PC-3 (cell line): ENCODE results near the gene SPATS2. TPM values are rescaled to one million over a fixed set of nuclear protein-coding genes. Genes with fewer than 3 reads are reported as not detected.

Source experiments
- ATAC-seq: fragments of 200-7000 bp; cut with Tn5 transposase; 2 replicates; pipeline ENCODE4 v1.9.1; 2020; ENCODE audit warnings: mild to moderate bottlenecking, moderate library complexity
- BruUV-seq: library from RNA; stranded (reverse); fragments of 400-500 nt; replicated peaks from 2 replicates; lab custom pipeline; 2021; lab: Mats Ljungman, UMichigan
- CTCF ChIA-PET: fragments of 300-600 bp; sonication (Branson Sonifier 250); formaldehyde crosslinking; loops from one replicate; lab custom pipeline; 2022; ENCODE audit warnings: antibody characterized with exemption; lab: Charles Lee
- POLR2A ChIA-PET: fragments of 300-600 bp; sonication (Branson Sonifier 250); formaldehyde crosslinking; loops from one replicate; lab custom pipeline; 2022; ENCODE audit warnings: antibody characterized with exemption; ENCODE audit not compliant: unreplicated experiment; lab: Charles Lee
- DNase-seq: peaks from one replicate; pipeline ENCODE4 v3.0.0-alpha.2; 2015
- H2AFZ ChIP-seq: fragments of 300-600 bp; sonication (generic); 2 replicates; pipeline ENCODE4 v1.6.0; 2016; ENCODE audit warnings: antibody characterized with exemption, low read length
- H3F3A ChIP-seq: fragments of 300-600 bp; sonication (generic); one replicate; pipeline ENCODE4 v1.6.0; 2017; ENCODE audit warnings: antibody characterized with exemption, low read length, control low read depth, mild to moderate bottlenecking; ENCODE audit not compliant: unreplicated experiment
- H3K27ac ChIP-seq: fragments of 300-600 bp; sonication (generic); 2 replicates; pipeline ENCODE4 v1.5.1; 2016; ENCODE audit warnings: mild to moderate bottlenecking, low read length
- H3K27me3 ChIP-seq: fragments of 300-600 bp; sonication (generic); 2 replicates; pipeline ENCODE4 v1.6.1; 2016; ENCODE audit warnings: low read length, mixed read lengths
- H3K36me3 ChIP-seq: fragments of 300-600 bp; sonication (generic); 2 replicates; pipeline ENCODE4 v1.6.1; 2016; ENCODE audit warnings: low read depth, mixed run types, low read length, mixed read lengths
- H3K4me1 ChIP-seq: fragments of 300-600 bp; sonication (generic); 2 replicates; pipeline ENCODE4 v1.5.1; 2016; ENCODE audit warnings: low read length; ENCODE audit not compliant: insufficient read depth
- H3K4me2 ChIP-seq: fragments of 300-600 bp; sonication (generic); 2 replicates; pipeline ENCODE4 v1.6.0; 2016; ENCODE audit warnings: low read length
- H3K4me3 ChIP-seq: fragments of 300-600 bp; sonication (generic); 2 replicates; pipeline ENCODE4 v1.5.1; 2016; ENCODE audit warnings: mild to moderate bottlenecking, low read length, mixed read lengths
- H3K79me2 ChIP-seq: fragments of 300-600 bp; sonication (generic); 2 replicates; pipeline ENCODE4 v1.6.1; 2017; ENCODE audit warnings: low read length, mixed read lengths
- H3K9ac ChIP-seq: fragments of 300-600 bp; sonication (generic); 2 replicates; pipeline ENCODE4 v1.6.0; 2016; ENCODE audit warnings: mild to moderate bottlenecking, low read length
- H3K9me2 ChIP-seq: fragments of 300-600 bp; sonication (generic); replicated peaks from 2 replicates; pipeline ENCODE4 v1.6.1; 2016; ENCODE audit warnings: mixed run types, low read length, mixed read lengths
- H3K9me3 ChIP-seq: fragments of 300-600 bp; sonication (generic); 2 replicates; pipeline ENCODE4 v1.6.1; 2016; ENCODE audit warnings: low read length, mixed read lengths
- H4K20me1 ChIP-seq: fragments of 300-600 bp; sonication (generic); 2 replicates; pipeline ENCODE4 v1.6.1; 2016; ENCODE audit warnings: low read length, mixed read lengths
- CTCF ChIP-seq: fragments of 300-600 bp; sonication (generic); conservative IDR thresholded peaks from 2 replicates; pipeline ENCODE4 v1.5.1; 2017; ENCODE audit warnings: antibody characterized with exemption, low read depth, mild to moderate bottlenecking, low read length
- EZH2 ChIP-seq: fragments of 300-600 bp; sonication (generic); IDR thresholded peaks from one replicate; pipeline ENCODE4 v1.6.1; 2017; ENCODE audit warnings: antibody characterized with exemption, mild to moderate bottlenecking, low read length; ENCODE audit not compliant: unreplicated experiment
- EZH2phosphoT487 ChIP-seq: fragments of 300-600 bp; sonication (generic); IDR thresholded peaks from 2 replicates; pipeline ENCODE4 v1.6.1; 2018; ENCODE audit warnings: mild to moderate bottlenecking, antibody characterized with exemption, low read length, borderline replicate concordance
- intact Hi-C: fragments of 100-400 bp; cut with micrococcal nuclease; formaldehyde crosslinking; loops from 2 replicates; pipeline ENCODE4 v1.9.0; 2023
- total RNA-seq: library from RNA; depleted of rRNA; stranded (reverse); fragments of >200 nt; gene quantifications from 2 replicates; pipeline ENCODE4 v1.2.3, GENCODE V29; 2014

Gene SPATS2
- total RNA-seq, 1 experiment from 2014 or later = 27.0 TPM

DNA sequence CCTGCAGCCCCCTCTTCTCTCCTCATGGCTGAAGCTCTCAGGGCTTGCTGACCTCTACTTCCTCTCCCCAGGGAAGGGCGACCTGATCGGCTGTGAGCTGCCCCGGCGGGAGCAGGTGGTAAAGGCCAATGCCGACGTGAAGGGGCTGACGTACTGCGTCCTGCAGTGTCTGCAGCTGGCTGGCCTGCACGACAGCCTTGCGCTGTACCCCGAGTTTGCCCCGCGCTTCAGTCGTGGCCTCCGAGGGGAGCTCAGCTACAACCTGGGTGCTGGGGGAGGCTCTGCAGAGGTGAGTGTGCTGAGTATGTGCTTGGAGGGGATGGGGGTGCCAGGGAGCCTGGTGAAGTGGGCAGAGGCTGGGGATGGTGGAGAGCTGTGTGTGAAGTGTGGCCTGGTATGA, 187.0 kb downstream of the SPATS2 start:
- peaks cover 6% of the 10 kb centered on the region; the same call in 1 of the 2 replicates for H3K36me3 ChIP-seq
- H3K4me1 ChIP-seq = no peaks in the 10 kb centered on the region
- H3K27ac ChIP-seq = no peak overlapping the region
- H3K79me2 ChIP-seq = no peaks in the 10 kb centered on the region
- no peaks in the 10 kb centered on the region for H3K9me2 ChIP-seq
- DNase-seq (no peak), ATAC-seq (no peak)
- ChIA-PET CTCF (interaction anchor here (0.7 to 1.6 kb wide), 3 partner anchors 10 to 621 kb away, joined by 3 to 9 read pairs (median 3); no protein-coding TSS in a partner anchor), POLR2A (no interaction called here)
- TF ChIP-seq EZH2phosphoT487 (no peak), EZH2 (no peak), CTCF (no peak)
- no peak overlapping the region for H3K4me2 ChIP-seq
- no peaks in the 10 kb centered on the region for H3F3A ChIP-seq
- H4K20me1 ChIP-seq = no peaks in the 10 kb centered on the region
- no TSS peak for BruUV-seq
- intact Hi-C loops = no loop called here
- no peak overlapping the region for H3K4me3 ChIP-seq
- H3K9ac ChIP-seq = no peak overlapping the region
- H3K27me3 ChIP-seq = no peaks in the 10 kb centered on the region
- no peak overlapping the region for H2AFZ ChIP-seq
- no peaks in the 10 kb centered on the region for H3K9me3 ChIP-seq

DNA sequence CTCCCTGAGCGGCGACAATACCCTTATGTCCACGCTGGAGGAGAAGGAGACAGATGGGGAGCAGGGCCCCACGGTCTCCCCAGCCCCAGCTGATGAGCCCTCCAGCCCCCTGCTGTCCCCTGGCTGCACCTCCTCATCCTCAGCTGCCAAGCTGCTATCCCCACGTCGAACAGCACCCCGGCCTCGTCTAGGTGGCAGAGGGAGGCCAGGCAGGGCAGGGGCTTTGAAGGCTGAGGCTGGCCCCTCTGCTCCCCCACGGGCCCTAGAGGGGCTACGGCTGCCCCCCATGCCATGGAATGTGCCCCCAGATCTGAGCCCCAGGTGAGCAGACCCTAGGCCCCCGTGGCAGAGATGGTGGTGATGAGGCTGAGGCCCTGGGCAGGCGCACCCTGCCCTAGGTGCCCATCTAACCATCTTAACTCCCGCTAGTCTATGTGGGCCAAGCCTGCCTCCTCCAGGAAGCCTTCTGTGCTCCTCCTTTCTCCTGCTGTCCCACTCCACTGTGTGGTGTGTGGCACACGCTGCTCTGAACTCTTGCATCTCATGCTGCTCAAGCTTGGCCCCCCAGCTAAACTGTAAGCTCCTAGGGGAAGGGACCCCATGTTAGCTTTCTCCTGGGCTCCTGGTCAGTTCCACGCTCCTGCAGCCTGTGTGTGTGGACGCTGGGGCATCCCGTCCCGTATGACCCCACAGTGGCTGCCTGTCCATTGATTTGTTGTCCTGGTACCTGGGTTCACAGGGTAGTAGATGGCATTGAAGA, 188.5 kb downstream of the SPATS2 start:
- Histone ChIP-seq H4K20me1 (no peaks in the 10 kb centered on the region), H3K4me2 (no peak overlapping the region), H3K27me3 (no peaks in the 10 kb centered on the region), H3K4me3 (no peak overlapping the region), H3K4me1 (no peaks in the 10 kb centered on the region), H3K36me3 (peaks cover 6% of the 10 kb centered on the region), H3K79me2 (no peaks in the 10 kb centered on the region), H3K27ac (no peak overlapping the region), H3F3A (no peaks in the 10 kb centered on the region), H2AFZ (no peak overlapping the region), H3K9me2 (no peaks in the 10 kb centered on the region), H3K9ac (no peak overlapping the region), H3K9me3 (no peaks in the 10 kb centered on the region)
- DNase-seq = no peak
- BruUV-seq = no TSS peak
- CTCF ChIA-PET = interaction anchor here (0.6 kb wide), 1 partner anchor 197 kb away, joined by 3 read pairs; no protein-coding TSS in a partner anchor
- TF ChIP-seq EZH2phosphoT487 (no peak), EZH2 (no peak), CTCF (no peak)
- POLR2A ChIA-PET = interaction anchor here (0.5 kb wide), 1 partner anchor 44 kb away, joined by 3 read pairs; no protein-coding TSS in a partner anchor
- intact Hi-C loops = no loop called here
- no peak for ATAC-seq
